ENCODE results near the gene PRR13.
"Not testable (repeated sequence)": the region's sequence is repeated elsewhere in the genome, so short reads cannot be mapped to it uniquely, and the experiment has no call there.

Gene PRR13

GRCh38 chr12:53472056-53472582, 30.6 kb downstream of the PRR13 start:
- DNase-seq (ENCODE audit: low read depth), result no peak

GRCh38 chr12:53474077-53474476, 32.5 kb downstream of the PRR13 start:
- no peak for DNase-seq (ENCODE audit: low read depth)

GRCh38 chr12:53474819-53475218, 33.3 kb downstream of the PRR13 start:
- no peak for DNase-seq (ENCODE audit: low read depth)

GRCh38 chr12:53476769-53477209, 35.3 kb downstream of the PRR13 start:
- no peak for DNase-seq (ENCODE audit: low read depth)

GRCh38 chr12:53478865-53479264, 37.3 kb downstream of the PRR13 start:
- DNase-seq (ENCODE audit: low read depth), result no peak

- no peak for DNase-seq (ENCODE audit: low read depth)
Measured at GRCh38 chr12:53479331-53479730, 37.8 kb downstream of the PRR13 start.

GRCh38 chr12:53480491-53481442, 39.2 kb downstream of the PRR13 start:
- DNase-seq (ENCODE audit: low read depth), result no peak

GRCh38 chr12:53481458-53481857, 39.9 kb downstream of the PRR13 start:
- not testable (repeated sequence) for DNase-seq (ENCODE audit: low read depth)

- no peak for DNase-seq (ENCODE audit: low read depth)
Measured at GRCh38 chr12:53481939-53482586, 40.5 kb downstream of the PRR13 start.

- DNase-seq (ENCODE audit: low read depth), result no peak
Measured at GRCh38 chr12:53482626-53483168, 41.2 kb downstream of the PRR13 start.

- no peak for DNase-seq (ENCODE audit: low read depth)
Measured at GRCh38 chr12:53483225-53483978, 41.9 kb downstream of the PRR13 start.

- DNase-seq (ENCODE audit: low read depth), result no peak
Measured at GRCh38 chr12:53483979-53484377, 42.4 kb downstream of the PRR13 start.

- no peak for DNase-seq (ENCODE audit: low read depth)
Measured at GRCh38 chr12:53484686-53485575, 43.4 kb downstream of the PRR13 start.

- no peak for DNase-seq (ENCODE audit: low read depth)
Measured at GRCh38 chr12:53485955-53486735, 44.6 kb downstream of the PRR13 start.

- no peak for DNase-seq (ENCODE audit: low read depth)
Measured at GRCh38 chr12:53486736-53487487, 45.4 kb downstream of the PRR13 start.

- DNase-seq (ENCODE audit: low read depth), result no peak
Measured at GRCh38 chr12:53489242-53489864, 47.8 kb downstream of the PRR13 start.

- DNase-seq (ENCODE audit: low read depth), result no peak
Measured at GRCh38 chr12:53492188-53492587, 50.7 kb downstream of the PRR13 start.

- DNase-seq (ENCODE audit: low read depth), result peak; percentile 78
Measured at GRCh38 chr12:53492830-53493609, 51.5 kb downstream of the PRR13 start.

Data from stimulated activated CD4-positive, alpha-beta T cell treated with anti-CD3 and anti-CD28 coated beads, Interleukin-2, amount 100 ng/mL, for 4 hours (primary cell).